Measurements from ENCODE around the gene FKBP2.
"Not testable (repeated sequence)": the region's sequence is repeated elsewhere in the genome, so short reads cannot be mapped to it uniquely, and the experiment has no call there.

FKBP2 gene

GRCh38 chr11:64245401-64245796 lies 4.5 kb downstream of the FKBP2 start:
- peaks cover 3% of the 10 kb centered on the region for H3K27me3 Mint-ChIP-seq
- CTCF ChIA-PET: interaction anchor here (1.5 to 3.7 kb wide), 5 partner anchors 11 to 59 kb away, joined by 4 to 25 read pairs (median 11); partner anchors contain the start of genes ESRRA and FERMT3
- peak; percentile 47 for DNase-seq
- peaks cover 12% of the 10 kb centered on the region for H3K36me3 Mint-ChIP-seq
- no peaks in the 10 kb centered on the region for H3K9me3 Mint-ChIP-seq
- peaks cover 50% of the 10 kb centered on the region for H3K4me1 Mint-ChIP-seq
- peak overlapping the region; percentile 87 for H3K27ac Mint-ChIP-seq
- peak overlapping the region; percentile 92 for H3K4me3 Mint-ChIP-seq

- peak; percentile 72 for DNase-seq
- peak overlapping the region; percentile 92 for H3K4me3 Mint-ChIP-seq
- peak overlapping the region; percentile 87 for H3K27ac Mint-ChIP-seq
- peaks cover 50% of the 10 kb centered on the region for H3K4me1 Mint-ChIP-seq
- H3K9me3 Mint-ChIP-seq: no peaks in the 10 kb centered on the region
- CTCF ChIA-PET: interaction anchor here (0.9 to 3.7 kb wide), 7 partner anchors 10 to 58 kb away, joined by 3 to 25 read pairs (median 6); partner anchors contain the start of genes ESRRA and FERMT3
- H3K36me3 Mint-ChIP-seq: peaks cover 11% of the 10 kb centered on the region
- H3K27me3 Mint-ChIP-seq: peaks cover 9% of the 10 kb centered on the region
These were observed 5.1 kb downstream of the FKBP2 start for GRCh38 chr11:64245797-64246620.

- H3K9me3 Mint-ChIP-seq, H3K36me3 Mint-ChIP-seq, DNase-seq, H3K27ac Mint-ChIP-seq: not testable (repeated sequence)
- Mint-ChIP-seq H3K4me1 (peaks cover 52% of the 10 kb centered on the region), H3K4me3 (peak overlapping the region; percentile 82), H3K27me3 (peaks cover 10% of the 10 kb centered on the region)
- CTCF ChIA-PET: interaction anchor here (0.9 to 3.7 kb wide), 4 partner anchors 12 to 54 kb away, joined by 3 to 25 read pairs (median 8); partner anchors contain the start of gene FERMT3
These were observed 5.7 kb downstream of the FKBP2 start for GRCh38 chr11:64246621-64246870.

GRCh38 chr11:64246871-64247728 lies 6.2 kb downstream of the FKBP2 start, which contains the start of gene PPP1R14B:
Gene PPP1R14B (minus strand): TSS chr11:64246943. CDS start chr11:64246673, 270 bp downstream.
- Mint-ChIP-seq H3K36me3 (peaks cover 10% of the 10 kb centered on the region), H3K27ac (peak within 1 kb of the TSS; percentile 87), H3K27me3 (peaks cover 15% of the 10 kb centered on the region), H3K4me1 (peaks cover 56% of the 10 kb centered on the region), H3K9me3 (no peaks in the 10 kb centered on the region), H3K4me3 (peak within 1 kb of the TSS; percentile 92)
- peak; percentile 89 for DNase-seq
- CTCF ChIA-PET: interaction anchor here (0.9 to 4.3 kb wide), 5 partner anchors 11 to 57 kb away, joined by 3 to 25 read pairs (median 11); partner anchors contain the start of genes ESRRA and FERMT3

- no peak overlapping the region for H3K27ac Mint-ChIP-seq
- peaks cover 18% of the 10 kb centered on the region for H3K27me3 Mint-ChIP-seq
- CTCF ChIA-PET: interaction anchor here (1.0 to 4.3 kb wide), 3 partner anchors 42 to 56 kb away, joined by 4 to 25 read pairs (median 19); partner anchors contain the start of genes ESRRA and FERMT3
- DNase-seq: no peak
- no peaks in the 10 kb centered on the region for H3K9me3 Mint-ChIP-seq
- H3K36me3 Mint-ChIP-seq: peaks cover 8% of the 10 kb centered on the region
- peaks cover 52% of the 10 kb centered on the region for H3K4me1 Mint-ChIP-seq
- peak overlapping the region; percentile 64 for H3K4me3 Mint-ChIP-seq
These were observed 7.0 kb downstream of the FKBP2 start for GRCh38 chr11:64247729-64248531.

- CTCF ChIA-PET: interaction anchor here (1.0 to 4.3 kb wide), 3 partner anchors 44 to 55 kb away, joined by 4 to 19 read pairs (median 12); partner anchors contain the start of gene ESRRA
- peak overlapping the region; percentile 64 for H3K4me3 Mint-ChIP-seq
- peaks cover 50% of the 10 kb centered on the region for H3K4me1 Mint-ChIP-seq
These were observed 7.7 kb downstream of the FKBP2 start for GRCh38 chr11:64248578-64248977.

GRCh38 chr11:64249038-64249437 lies 8.1 kb downstream of the FKBP2 start:
- Mint-ChIP-seq H3K27ac (no peak overlapping the region), H3K4me1 (peaks cover 50% of the 10 kb centered on the region), H3K27me3 (peaks cover 18% of the 10 kb centered on the region), H3K36me3 (peaks cover 2% of the 10 kb centered on the region), H3K9me3 (no peaks in the 10 kb centered on the region), H3K4me3 (no peak overlapping the region)
- CTCF ChIA-PET: interaction anchor here (1.0 to 4.3 kb wide), 7 partner anchors 8 to 495 kb away, joined by 3 to 19 read pairs (median 4); partner anchors contain the start of genes ESRRA, FKBP2 and RASGRP2
- no peak for DNase-seq

More at GRCh38 chr11:64248578-64248977, 7.7 kb downstream of the FKBP2 start:
- H3K27ac Mint-ChIP-seq: no peak overlapping the region
- peaks cover 7% of the 10 kb centered on the region for H3K36me3 Mint-ChIP-seq
- peaks cover 18% of the 10 kb centered on the region for H3K27me3 Mint-ChIP-seq
- no peak for DNase-seq
- H3K9me3 Mint-ChIP-seq: no peaks in the 10 kb centered on the region

- CTCF ChIA-PET: interaction anchor here (0.9 to 4.3 kb wide), 10 partner anchors 9 to 495 kb away, joined by 3 to 31 read pairs (median 4); partner anchors contain the start of genes CCDC88B, ESRRA, FERMT3 and FKBP2
- Mint-ChIP-seq H3K27me3 (peaks cover 18% of the 10 kb centered on the region), H3K4me3 (peak overlapping the region; percentile 4), H3K27ac (no peak overlapping the region), H3K36me3 (no peaks in the 10 kb centered on the region), H3K4me1 (peaks cover 45% of the 10 kb centered on the region), H3K9me3 (no peaks in the 10 kb centered on the region)
- no peak for DNase-seq
These were observed 8.9 kb downstream of the FKBP2 start for GRCh38 chr11:64249563-64250414.

GRCh38 chr11:64250415-64251015 lies 9.6 kb downstream of the FKBP2 start:
- peaks cover 39% of the 10 kb centered on the region for H3K4me1 Mint-ChIP-seq
- H3K36me3 Mint-ChIP-seq: no peaks in the 10 kb centered on the region
- H3K27me3 Mint-ChIP-seq: peaks cover 18% of the 10 kb centered on the region
- DNase-seq: no peak
- CTCF ChIA-PET: interaction anchor here (0.9 to 4.3 kb wide), 11 partner anchors 8 to 494 kb away, joined by 3 to 31 read pairs (median 4); partner anchors contain the start of genes CCDC88B, ESRRA, FERMT3 and FKBP2
- no peaks in the 10 kb centered on the region for H3K9me3 Mint-ChIP-seq
- H3K27ac Mint-ChIP-seq: no peak overlapping the region
- peak overlapping the region; percentile 79 for H3K4me3 Mint-ChIP-seq

- Mint-ChIP-seq H3K27me3 (peaks cover 18% of the 10 kb centered on the region), H3K9me3 (no peaks in the 10 kb centered on the region), H3K4me3 (peak within 1 kb of the TSS; percentile 85), H3K27ac (peak within 1 kb of the TSS; percentile 60), H3K4me1 (peaks cover 35% of the 10 kb centered on the region), H3K36me3 (peaks cover 2% of the 10 kb centered on the region)
- CTCF ChIA-PET: interaction anchor here (1.1 to 4.3 kb wide), 8 partner anchors 10 to 80 kb away, joined by 3 to 31 read pairs (median 12); partner anchors contain the start of genes ESRRA, FERMT3 and FKBP2
- DNase-seq: peak; percentile 69
These were observed 10.3 kb downstream of the FKBP2 start, which contains the start of gene PLCB3 for GRCh38 chr11:64251016-64251752. Gene PLCB3 (plus strand): TSS chr11:64251530. CDS start chr11:64251650, 120 bp downstream.

GRCh38 chr11:64251753-64252002 lies 10.8 kb downstream of the FKBP2 start:
- Mint-ChIP-seq H3K4me3 (peak overlapping the region; percentile 85), H3K4me1 (peaks cover 35% of the 10 kb centered on the region), H3K27ac (no peak overlapping the region), H3K9me3 (no peaks in the 10 kb centered on the region), H3K27me3 (peaks cover 18% of the 10 kb centered on the region), H3K36me3 (peaks cover 2% of the 10 kb centered on the region)
- CTCF ChIA-PET: interaction anchor here (1.1 to 3.5 kb wide), 6 partner anchors 11 to 80 kb away, joined by 3 to 31 read pairs (median 10); partner anchors contain the start of genes FERMT3 and FKBP2
- no peak for DNase-seq
